A549 (cell line): ENCODE data around the gene SIPA1L2. TPM values are rescaled to one million over a fixed set of nuclear protein-coding genes. Genes with fewer than 3 reads are reported as not detected.

Experiments
- ATAC-seq, 2 experiments: fragments of 200-7000 bp in 1 of 2; fragments of >200 bp in 1 of 2; cut with Nextera tagmentation in 1 of 2; cut with Tn5 transposase in 1 of 2; 3 replicates each; pipeline versions ENCODE4 v1.8.0 to v1.9.1; 2018 to 2020; ENCODE audit warnings: mild to moderate bottlenecking in 1 of 2, moderate library complexity in 1 of 2
- CTCF ChIA-PET: fragments of 300-600 bp; sonication (Branson Sonifier 250); formaldehyde crosslinking; extraction: SDS; loops from one replicate; lab custom pipeline; 2021; ENCODE audit warnings: antibody characterized with exemption, inconsistent platforms; lab: Yijun Ruan, JAX
- POLR2A ChIA-PET: fragments of 350-600 bp; formaldehyde crosslinking; extraction: SDS; loops from one replicate; lab custom pipeline; 2021; ENCODE audit warnings: antibody characterized with exemption, inconsistent platforms; lab: Yijun Ruan, JAX
- DNase-seq, 2 experiments: peaks; one replicate each; pipeline versions ENCODE4 v3.0.0 to v3.0.0-alpha.2; 2011 to 2016; ENCODE audit warnings: low read depth in 1 of 2, low spot score in 1 of 2
- FAIRE-seq: peaks from 2 replicates; lab custom pipeline; 2011; peaks lifted over from hg19 to GRCh38; lab: Jason Lieb, UNC
- H3K27ac ChIP-seq, 2 experiments: fragments of >200 bp; sonication (Bioruptor Twin); formaldehyde crosslinking; 3 replicates each; pipeline ENCODE4 v1.5.1; 2016 to 2017
- H3K4me1 ChIP-seq: fragments of >200 bp; sonication (Bioruptor Twin); formaldehyde crosslinking; 3 replicates; pipeline ENCODE4 v1.6.1; 2016
- H3K4me2 ChIP-seq: fragments of >200 bp; sonication (Bioruptor Twin); formaldehyde crosslinking; 3 replicates; pipeline ENCODE4 v1.6.1; 2016
- H3K4me3 ChIP-seq: fragments of >200 bp; sonication (Bioruptor Twin); formaldehyde crosslinking; 3 replicates; pipeline ENCODE4 v1.5.1; 2016
- H3K9me3 ChIP-seq: fragments of >200 bp; sonication (Bioruptor Twin); formaldehyde crosslinking; 3 replicates; pipeline ENCODE4 v1.6.1; 2016
- ATOH8 ChIP-seq: fragments of 250-450 bp; sonication (Bioruptor Pico); IDR thresholded peaks from 2 replicates; pipeline ENCODE4 v1.5.0; 2020; ENCODE audit warnings: low read depth, mild to moderate bottlenecking, moderate library complexity
- BHLHE40 ChIP-seq: IDR thresholded peaks from 2 replicates; pipeline ENCODE4 v1.6.1; 2012; ENCODE audit warnings: low read depth, low read length, inconsistent platforms
- CEBPB ChIP-seq, 2 experiments: fragments of >200 bp in 1 of 2; sonication (Bioruptor Twin) in 1 of 2; formaldehyde crosslinking in 1 of 2; IDR thresholded peaks; 2 replicates each; pipeline ENCODE4 v1.6.1; 2012 to 2016
- CTCF ChIP-seq: fragments of >200 bp; sonication (Bioruptor Twin); formaldehyde crosslinking; IDR thresholded peaks from 3 replicates; pipeline ENCODE4 v1.5.1; 2016
- EHF ChIP-seq: fragments of 250-450 bp; sonication (Bioruptor Pico); IDR thresholded peaks from 2 replicates; pipeline ENCODE4 v1.5.0; 2020; ENCODE audit warnings: mild to moderate bottlenecking
- FOSL2 ChIP-seq, 2 experiments: fragments of 450-650 bp in 1 of 2; fragments of >200 bp in 1 of 2; sonication (Bioruptor Twin) in 1 of 2; formaldehyde crosslinking; IDR thresholded peaks; 2 replicates each; pipeline versions ENCODE4 v1.5.0 to v1.6.1; 2016 to 2020; ENCODE audit warnings: mild to moderate bottlenecking in 1 of 2, moderate library complexity in 1 of 2
- FOXS1 ChIP-seq: fragments of 250-450 bp; sonication (Bioruptor Pico); IDR thresholded peaks from 2 replicates; pipeline ENCODE4 v1.5.0; 2020; ENCODE audit warnings: mild to moderate bottlenecking, moderate library complexity
- HMGXB4 ChIP-seq: fragments of 250-450 bp; sonication (Bioruptor Pico); IDR thresholded peaks from 2 replicates; pipeline ENCODE4 v1.5.0; 2021; ENCODE audit warnings: mild to moderate bottlenecking, moderate library complexity, borderline replicate concordance
- HOXB13 ChIP-seq: fragments of 250-450 bp; sonication (Bioruptor Pico); IDR thresholded peaks from 2 replicates; pipeline ENCODE4 v1.5.0; 2020; ENCODE audit warnings: low read depth, mild to moderate bottlenecking, moderate library complexity
- JUN ChIP-seq, 2 experiments: fragments of >200 bp; sonication (Bioruptor Twin); formaldehyde crosslinking; IDR thresholded peaks; 2 replicates in 1 of 2; 3 replicates in 1 of 2; pipeline ENCODE4 v1.6.1; 2016 to 2017
- JUNB ChIP-seq: fragments of >200 bp; sonication (Bioruptor Twin); formaldehyde crosslinking; IDR thresholded peaks from 2 replicates; pipeline ENCODE4 v1.6.1; 2016
- KDM1A ChIP-seq: fragments of 200-600 bp; sonication (generic); IDR thresholded peaks from 2 replicates; pipeline ENCODE4 v1.6.1; 2016; ENCODE audit warnings: low read depth, mild to moderate bottlenecking
- NFE2L2 ChIP-seq: fragments of 150-350 bp; conservative IDR thresholded peaks from 2 replicates; pipeline ENCODE4 v1.6.1; 2014; ENCODE audit warnings: low read length
- POLR2A ChIP-seq: IDR thresholded peaks from 2 replicates; pipeline ENCODE4 v1.6.1; 2012; ENCODE audit warnings: mild to moderate bottlenecking, low read length
- RARB ChIP-seq: fragments of 250-450 bp; sonication (Bioruptor Pico); IDR thresholded peaks from 2 replicates; pipeline ENCODE4 v1.8.0; 2021; ENCODE audit warnings: mild to moderate bottlenecking, moderate library complexity
- RCOR1 ChIP-seq: fragments of 150-350 bp; IDR thresholded peaks from 2 replicates; pipeline ENCODE4 v1.6.1; 2014; ENCODE audit warnings: antibody characterized with exemption, low read length, low read depth
- SREBF2 ChIP-seq: fragments of 450-650 bp; IDR thresholded peaks from 2 replicates; pipeline ENCODE4 v1.6.1; 2014; ENCODE audit warnings: mild to moderate bottlenecking, moderate library complexity
- ZC3H11A ChIP-seq: fragments of 450-650 bp; IDR thresholded peaks from 2 replicates; pipeline ENCODE4 v1.6.1; 2014; ENCODE audit warnings: antibody characterized with exemption, mild to moderate bottlenecking
- ZFP36 ChIP-seq: fragments of 450-650 bp; IDR thresholded peaks from 2 replicates; pipeline ENCODE4 v1.6.1; 2014; ENCODE audit warnings: borderline replicate concordance; ENCODE audit not compliant: partially characterized antibody
- ZNF302 ChIP-seq: fragments of 250-450 bp; sonication (Bioruptor Pico); IDR thresholded peaks from 2 replicates; pipeline ENCODE4 v1.9.0; 2021; ENCODE audit warnings: inconsistent platforms, mild to moderate bottlenecking, moderate library complexity
- ZSCAN20 ChIP-seq: fragments of 250-450 bp; sonication (Bioruptor Pico); IDR thresholded peaks from 2 replicates; pipeline ENCODE4 v1.8.0; 2022; ENCODE audit warnings: mild to moderate bottlenecking, moderate library complexity
- WGBS: methylation state at CpG from one replicate; pipeline ENCODE4 v1.1.6; 2017; ENCODE audit errors: missing lambda C conversion rate; 5-methylcytosine and 5-hydroxymethylcytosine counted together
- polyA plus RNA-seq, 4 experiments: library from polyadenylated mRNA; depleted of rRNA in 3 of 4; stranded (reverse); fragments of >200 nt; fragmentation: RNase III in 1 of 4; extraction: RNeasy Plus Mini Kit Qiagen cat#74134 plus additional on column Dnase treatment in 1 of 4; gene quantifications; 2 replicates in 3 of 4; 3 replicates in 1 of 4; pipeline ENCODE4 v1.2.3, GENCODE V29; 2011 to 2017

Gene SIPA1L2
- polyA plus RNA-seq, 2 of the 4 experiments (the other 2 are of a cell fraction): 6.0 to 16.9 TPM

- CTCF ChIA-PET: no interaction called here
- FAIRE-seq: no peak
- TF ChIP-seq ZFP36: no peak
- no peak for TF ChIP-seq EHF (CRISPR knock-in tag)
- TF ChIP-seq ATOH8 (CRISPR knock-in tag): no peak
- no peak for TF ChIP-seq RCOR1
- TF ChIP-seq POLR2A: no peak
- TF ChIP-seq FOXS1: no peak
- TF ChIP-seq FOSL2 (IDR thresholded peaks at IDR 0.05): no peak
- TF ChIP-seq FOSL2 (CRISPR knock-in tag; IDR thresholded peaks at IDR 0.05): no peak
- TF ChIP-seq HMGXB4 (CRISPR knock-in tag): no peak
- no peak for TF ChIP-seq RARB
- TF ChIP-seq CEBPB (IDR thresholded peaks at IDR 0.05): no peak
- H3K4me3 ChIP-seq: no peak overlapping the region
- H3K4me1 ChIP-seq: peaks cover 6% of the 10 kb centered on the region; the same call in 2 of the 3 replicates
- no peak for ATAC-seq
- no peak overlapping the region for H3K4me2 ChIP-seq
- no peak for DNase-seq
- POLR2A ChIA-PET: no interaction called here
- H3K27ac ChIP-seq: no peak overlapping the region
- WGBS: 76% methylated on average over 11 of the region's 11 CpGs
- no peaks in the 10 kb centered on the region for H3K9me3 ChIP-seq
These were observed 40.2 kb upstream of the SIPA1L2 start for GRCh38 chr1:232669981-232670747.

- FAIRE-seq: no peak
- peak overlapping the region; percentile 33; the same call in 2 of the 3 replicates for H3K4me2 ChIP-seq
- ChIA-PET POLR2A (no interaction called here), CTCF (interaction anchor here (0.9 to 1.6 kb wide), 3 partner anchors 9 to 14 kb away, joined by 3 to 4 read pairs (median 4); no protein-coding TSS in a partner anchor)
- H3K9me3 ChIP-seq: no peaks in the 10 kb centered on the region
- H3K4me1 ChIP-seq: peaks cover 15% of the 10 kb centered on the region; the same call in 2 of the 3 replicates
- H3K4me3 ChIP-seq: no peak overlapping the region
- ATAC-seq: no peak
- H3K27ac ChIP-seq: no peak overlapping the region
- 78% methylated on average over 4 of the region's 4 CpGs for WGBS
- DNase-seq: no peak
- TF ChIP-seq ZNF302 (CRISPR knock-in tag): no peak
- TF ChIP-seq RCOR1: no peak
- TF ChIP-seq HOXB13 (CRISPR knock-in tag): no peak
- TF ChIP-seq FOXS1: no peak
- TF ChIP-seq KDM1A: no peak
- TF ChIP-seq ZSCAN20 (CRISPR knock-in tag): no peak
- no peak for TF ChIP-seq CTCF
These were observed 37.8 kb upstream of the SIPA1L2 start for GRCh38 chr1:232667778-232668165.

- FAIRE-seq: no peak
- DNase-seq: no peak
- Histone ChIP-seq H3K27ac (no peak overlapping the region), H3K4me1 (peaks cover 15% of the 10 kb centered on the region; the same call in 2 of the 3 replicates), H3K9me3 (no peaks in the 10 kb centered on the region), H3K4me2 (peak overlapping the region; percentile 33; the same call in 2 of the 3 replicates), H3K4me3 (no peak overlapping the region)
- TF ChIP-seq JUNB: no peak
- TF ChIP-seq BHLHE40: no peak
- no peak for TF ChIP-seq NFE2L2
- no peak for TF ChIP-seq JUN (IDR thresholded peaks at IDR 0.05)
- no peak for TF ChIP-seq SREBF2
- no peak for TF ChIP-seq ZC3H11A
- 69% methylated on average over 3 of the region's 3 CpGs for WGBS
- POLR2A ChIA-PET: no interaction called here
- CTCF ChIA-PET: interaction anchor here (1.6 kb wide), 1 partner anchor 9 kb away, joined by 3 read pairs; no protein-coding TSS in a partner anchor
- no peak for ATAC-seq
These were observed 37.3 kb upstream of the SIPA1L2 start for GRCh38 chr1:232667094-232667777.
